ENCODE data around the gene LLPH.

The LLPH gene

GRCh38 chr12:66141299-66141698, 10.7 kb upstream of the LLPH start:
- DNase-seq, result no peak

GRCh38 chr12:66140731-66141130, 10.2 kb upstream of the LLPH start:
- no peak for DNase-seq

- DNase-seq, result no peak
Measured at GRCh38 chr12:66139328-66139727, 8.8 kb upstream of the LLPH start.

GRCh38 chr12:66137937-66138336, 7.4 kb upstream of the LLPH start:
- peak; percentile 15 for DNase-seq

- DNase-seq, result no peak
Measured at GRCh38 chr12:66132408-66132807, 1.9 kb upstream of the LLPH start.

- DNase-seq, result no peak
Measured at GRCh38 chr12:66131067-66131688, 628 bp upstream of the LLPH start.

GRCh38 chr12:66129934-66130266, 650 bp downstream of the LLPH start:
- DNase-seq, result no peak

- no peak for DNase-seq
Measured at GRCh38 chr12:66127650-66128049, 2.9 kb downstream of the LLPH start.

GRCh38 chr12:66120477-66120876, 10.1 kb downstream of the LLPH start:
- no peak for DNase-seq

GRCh38 chr12:66119870-66120241, 10.7 kb downstream of the LLPH start:
- no peak for DNase-seq

- DNase-seq, result no peak
Measured at GRCh38 chr12:66119229-66119869, 11.2 kb downstream of the LLPH start.

- no peak for DNase-seq
Measured at GRCh38 chr12:66118240-66118891, 12.2 kb downstream of the LLPH start.

GRCh38 chr12:66117242-66117641, 13.3 kb downstream of the LLPH start:
- DNase-seq, result no peak

- DNase-seq, result no peak
Measured at GRCh38 chr12:66115071-66115600, 15.4 kb downstream of the LLPH start.

- no peak for DNase-seq
Measured at GRCh38 chr12:66113471-66113870, 17.1 kb downstream of the LLPH start.

- DNase-seq, result no peak
Measured at GRCh38 chr12:66111605-66112004, 18.9 kb downstream of the LLPH start.

GRCh38 chr12:66109056-66109455, 21.5 kb downstream of the LLPH start:
- no peak for DNase-seq

- no peak for DNase-seq
Measured at GRCh38 chr12:66108386-66108785, 22.2 kb downstream of the LLPH start.

- peak; percentile 17 for DNase-seq
Measured at GRCh38 chr12:66107451-66107915, 23.1 kb downstream of the LLPH start.

GRCh38 chr12:66103016-66103913, 27.3 kb downstream of the LLPH start:
- DNase-seq, result no peak

- DNase-seq, result no peak
Measured at GRCh38 chr12:66092559-66093269, 37.8 kb downstream of the LLPH start.

- no peak for DNase-seq
Measured at GRCh38 chr12:66090157-66090556, 40.4 kb downstream of the LLPH start.
